Thymus (tissue), 11 donors: ENCODE results near the gene LRFN4. TPM values are rescaled to one million over a fixed set of nuclear protein-coding genes. Genes with fewer than 3 reads are reported as not detected.
"Not testable (repeated sequence)": the region's sequence is repeated elsewhere in the genome, so short reads cannot be mapped to it uniquely, and the experiment has no call there.

ENCODE experiments used
- DNase-seq, 9 donors: peaks; one replicate each; pipeline ENCODE4 v3.0.0-alpha.2; 2013; ENCODE audit warnings: low spot score in 9 of 9, low read depth in 6 of 9, missing footprints in 1 of 9
- H3K27ac ChIP-seq, 2 donors: one replicate each; pipeline ENCODE4 v1.5.1; 2013; ENCODE audit warnings: control low read depth in 1 of 2, low read depth in 1 of 2, low read length in 1 of 2, mild to moderate bottlenecking in 1 of 2, moderate library complexity in 1 of 2
- H3K27me3 ChIP-seq, 2 donors: one replicate each; pipeline ENCODE4 v1.5.1; 2013; ENCODE audit warnings: low read length in 1 of 2; ENCODE audit not compliant: control insufficient read depth in 2 of 2, insufficient read depth in 1 of 2
- H3K36me3 ChIP-seq, 2 donors: one replicate each; pipeline ENCODE4 v1.5.1; 2013; ENCODE audit warnings: low read length in 1 of 2, mild to moderate bottlenecking in 1 of 2, moderate library complexity in 1 of 2; ENCODE audit not compliant: control insufficient read depth in 2 of 2, insufficient read depth in 2 of 2
- H3K4me1 ChIP-seq, 2 donors: one replicate each; pipeline ENCODE4 v1.5.1; 2013; ENCODE audit warnings: low read length in 2 of 2; ENCODE audit not compliant: control insufficient read depth in 2 of 2, insufficient read depth in 2 of 2
- H3K4me3 ChIP-seq, 2 donors: one replicate each; pipeline ENCODE4 v1.5.1; 2013; ENCODE audit warnings: low read length in 2 of 2, control low read depth in 1 of 2, mild to moderate bottlenecking in 1 of 2
- H3K9me3 ChIP-seq, 2 donors: one replicate each; pipeline ENCODE4 v1.5.1; 2013; ENCODE audit warnings: low read length in 1 of 2, mild to moderate bottlenecking in 1 of 2; ENCODE audit not compliant: control insufficient read depth in 2 of 2, insufficient read depth in 1 of 2
- WGBS: extraction: QIAGEN DNeasy Blood & Tissue Kit; methylation state at CpG from one replicate; pipeline ENCODE4 v1.1.7; 2013; 5-methylcytosine and 5-hydroxymethylcytosine counted together
- polyA plus RNA-seq: library from polyadenylated mRNA; stranded (reverse); fragments of 200-250 nt; gene quantifications from one replicate; pipeline ENCODE4 v1.2.3, GENCODE V29; 2013
- total RNA-seq: library from RNA; stranded (reverse); fragments of 120-200 nt; gene quantifications from one replicate; pipeline ENCODE4 v1.2.4, GENCODE V29; 2013
- donor health status: healthy.

Gene LRFN4
- total and polyA plus RNA-seq, 2 donors: 10.7 to 20.1 TPM

GRCh38 chr11:66823700-66824099 is 33.2 kb upstream of the LRFN4 start:
- 97% methylated on average over 4 of the region's 4 CpGs for WGBS
- H3K36me3 ChIP-seq: peaks cover 6 to 19% of the 10 kb centered on the region in 2 donors
- H3K4me3 ChIP-seq: no peak overlapping the region
- no peak for DNase-seq
- no peak overlapping the region for H3K27ac ChIP-seq
- H3K4me1 ChIP-seq: no peaks in the 10 kb centered on the region
- H3K27me3 ChIP-seq: no peaks in the 10 kb centered on the region
- H3K9me3 ChIP-seq: no peaks in the 10 kb centered on the region

- not testable (repeated sequence) for H3K4me1 ChIP-seq
- peaks cover 12 to 21% of the 10 kb centered on the region in 2 donors for H3K36me3 ChIP-seq
- WGBS: 99% methylated on average over 3 of the region's 4 CpGs
These were observed 32.3 kb upstream of the LRFN4 start for GRCh38 chr11:66824573-66824972.

GRCh38 chr11:66834539-66834845 is 22.4 kb upstream of the LRFN4 start:
- H3K4me3 ChIP-seq: no peak overlapping the region
- H3K4me1 ChIP-seq: no peaks in the 10 kb centered on the region
- 82% methylated on average over 4 of the region's 4 CpGs for WGBS
- H3K36me3 ChIP-seq: peaks cover 18 to 19% of the 10 kb centered on the region in 2 donors
- no peaks in the 10 kb centered on the region for H3K9me3 ChIP-seq
- no peak for DNase-seq
- no peak overlapping the region for H3K27ac ChIP-seq
- H3K27me3 ChIP-seq: no peaks in the 10 kb centered on the region

More at GRCh38 chr11:66824573-66824972, 32.3 kb upstream of the LRFN4 start:
- not testable (repeated sequence) for H3K27me3 ChIP-seq, DNase-seq, H3K27ac ChIP-seq, H3K4me3 ChIP-seq, H3K9me3 ChIP-seq

GRCh38 chr11:66834943-66835342 is 21.9 kb upstream of the LRFN4 start:
- WGBS: 91% methylated on average over 5 of the region's 5 CpGs

GRCh38 chr11:66835768-66836405 is 21.0 kb upstream of the LRFN4 start:
- Histone ChIP-seq H3K4me3 (no peak overlapping the region), H3K9me3 (no peaks in the 10 kb centered on the region), H3K36me3 (peaks cover 25 to 31% of the 10 kb centered on the region in 2 donors), H3K4me1 (peaks cover 0 to 8% of the 10 kb centered on the region in 2 donors), H3K27ac (no peak overlapping the region), H3K27me3 (no peaks in the 10 kb centered on the region)
- WGBS: 95% methylated on average over 12 of the region's 12 CpGs
- no peak for DNase-seq

More at GRCh38 chr11:66834943-66835342, 21.9 kb upstream of the LRFN4 start:
- H3K4me3 ChIP-seq: no peak overlapping the region
- H3K27me3 ChIP-seq: no peaks in the 10 kb centered on the region
- peaks cover 21 to 23% of the 10 kb centered on the region in 2 donors for H3K36me3 ChIP-seq
- no peak overlapping the region for H3K27ac ChIP-seq
- no peaks in the 10 kb centered on the region for H3K4me1 ChIP-seq
- no peaks in the 10 kb centered on the region for H3K9me3 ChIP-seq
- no peak for DNase-seq

GRCh38 chr11:66840317-66841091 is 16.4 kb upstream of the LRFN4 start:
- Histone ChIP-seq H3K4me1 (peaks cover 7 to 35% of the 10 kb centered on the region in 2 donors), H3K4me3 (no peak overlapping the region), H3K9me3 (no peaks in the 10 kb centered on the region), H3K27ac (no peak overlapping the region), H3K36me3 (peaks cover 33 to 37% of the 10 kb centered on the region in 2 donors), H3K27me3 (no peaks in the 10 kb centered on the region)
- WGBS: 87% methylated on average over 4 of the region's 4 CpGs
- no peak for DNase-seq

- H3K36me3 ChIP-seq: peaks cover 44 to 48% of the 10 kb centered on the region in 2 donors
- H3K27me3 ChIP-seq: no peaks in the 10 kb centered on the region
- H3K9me3 ChIP-seq: no peaks in the 10 kb centered on the region
- WGBS: 93% methylated on average over 7 of the region's 7 CpGs
- peak overlapping the region in 1 of 2 donors; percentile 100 for H3K4me3 ChIP-seq
- H3K27ac ChIP-seq: no peak overlapping the region
- no peak for DNase-seq
- peaks cover 7 to 35% of the 10 kb centered on the region in 2 donors for H3K4me1 ChIP-seq
These were observed 15.0 kb upstream of the LRFN4 start for GRCh38 chr11:66841861-66842260.

GRCh38 chr11:66842501-66842895 is 14.4 kb upstream of the LRFN4 start:
- H3K36me3 ChIP-seq: peaks cover 46 to 51% of the 10 kb centered on the region in 2 donors
- no peaks in the 10 kb centered on the region for H3K27me3 ChIP-seq
- no peak for DNase-seq
- WGBS: 3% methylated on average over 11 of the region's 11 CpGs
- peaks cover 7 to 35% of the 10 kb centered on the region in 2 donors for H3K4me1 ChIP-seq
- no peaks in the 10 kb centered on the region for H3K9me3 ChIP-seq
- H3K27ac ChIP-seq: peak overlapping the region; percentile 99
- H3K4me3 ChIP-seq: peak overlapping the region; percentile 78 to 100
